Fibroblast of the conjunctiva (primary cell): ENCODE data around the gene PPP1R3C.
A peak's percentile ranks its signal among the peaks of the same experiment; 100 is the strongest.

Experiments
- DNase-seq: peaks from one replicate; pipeline ENCODE4 v3.0.0-alpha.2; 2010; ENCODE audit warnings: low read depth

Gene PPP1R3C

DNA sequence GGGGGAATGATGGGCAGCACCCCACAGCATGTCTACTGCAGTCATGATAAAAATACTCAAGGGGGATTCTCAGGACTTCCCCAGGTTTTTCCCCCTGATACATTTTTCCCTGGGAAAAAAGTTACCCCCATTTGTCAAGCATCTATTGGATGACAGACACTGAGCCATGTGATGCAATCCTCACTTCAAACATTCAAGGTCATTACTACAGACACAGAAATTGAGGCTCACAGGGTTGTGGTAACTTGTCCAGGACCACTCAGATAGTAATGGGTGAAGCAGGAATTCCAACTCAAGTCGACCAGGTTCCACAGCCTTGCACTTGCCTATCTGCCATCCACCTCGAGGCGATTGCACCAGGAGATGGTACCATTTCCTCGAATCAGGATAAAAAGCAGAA lies 31.7 kb downstream of the PPP1R3C start:
- no peak for DNase-seq

DNA sequence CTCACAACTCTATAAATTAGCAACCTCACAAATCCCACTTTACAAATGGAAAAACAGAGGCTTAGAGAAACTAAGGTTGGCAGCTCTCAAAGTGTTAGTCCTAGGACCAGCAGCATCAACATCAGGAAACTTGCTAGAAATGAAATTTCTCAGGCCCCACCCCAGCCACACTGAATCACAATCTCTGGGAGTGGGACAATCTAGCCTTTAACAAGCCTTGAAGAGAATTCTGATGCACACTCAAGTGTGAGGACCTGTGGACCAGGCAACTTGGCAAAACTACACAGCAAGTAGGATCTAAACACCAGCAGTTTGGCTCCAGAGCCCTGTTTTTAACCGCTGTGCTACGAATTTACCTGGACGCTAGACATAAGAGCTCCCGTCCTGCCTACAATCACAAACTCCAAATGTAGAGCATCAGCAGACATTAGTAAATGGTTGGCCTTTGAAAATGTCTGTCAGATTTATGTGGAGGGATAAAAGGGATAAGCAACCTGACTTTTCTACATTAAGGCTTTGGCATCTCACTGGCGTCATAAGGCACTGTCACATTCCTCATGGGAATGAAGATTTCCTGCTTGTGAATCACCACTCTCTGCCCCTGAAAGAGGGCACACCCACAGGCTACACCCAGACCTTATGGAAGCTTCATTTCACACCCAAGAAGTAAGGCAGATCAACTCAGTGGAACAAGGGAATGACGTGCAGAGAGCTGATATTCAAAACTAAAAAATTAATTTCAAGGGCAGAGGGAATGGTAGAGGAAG lies 34.5 kb downstream of the PPP1R3C start:
- DNase-seq = no peak

DNA sequence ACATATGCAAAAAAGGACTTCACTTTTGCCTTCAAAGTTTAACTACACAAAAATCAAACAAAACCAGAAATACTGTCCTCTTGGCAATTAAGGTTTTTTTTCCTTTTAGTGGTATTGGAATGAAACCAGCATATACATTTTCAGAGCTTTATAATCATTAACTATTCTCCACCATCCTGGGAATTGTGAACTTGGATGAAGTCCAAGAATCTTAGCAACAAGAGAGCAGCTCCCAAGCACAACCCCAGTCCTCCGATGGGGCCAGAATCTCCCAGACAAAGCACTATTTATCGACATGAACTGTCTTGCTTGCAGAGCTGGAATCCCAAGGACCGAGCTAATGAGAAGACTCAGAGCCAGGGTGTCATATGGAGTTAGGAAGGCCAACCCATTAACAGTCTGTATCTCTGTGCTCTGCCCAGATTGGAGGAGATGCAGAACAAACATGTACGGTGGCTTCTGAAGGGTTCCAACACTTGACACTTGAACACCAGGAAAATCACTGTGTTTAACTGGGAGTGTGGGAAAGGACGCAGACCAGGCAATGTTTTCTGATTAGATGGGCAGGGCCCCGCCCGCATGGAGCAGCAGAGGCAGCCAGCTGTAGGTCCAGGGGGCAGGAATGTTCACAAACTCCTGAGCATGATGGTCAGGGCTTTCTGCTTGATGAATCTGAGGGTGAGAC lies 35.5 kb downstream of the PPP1R3C start:
- no peak for DNase-seq

DNA sequence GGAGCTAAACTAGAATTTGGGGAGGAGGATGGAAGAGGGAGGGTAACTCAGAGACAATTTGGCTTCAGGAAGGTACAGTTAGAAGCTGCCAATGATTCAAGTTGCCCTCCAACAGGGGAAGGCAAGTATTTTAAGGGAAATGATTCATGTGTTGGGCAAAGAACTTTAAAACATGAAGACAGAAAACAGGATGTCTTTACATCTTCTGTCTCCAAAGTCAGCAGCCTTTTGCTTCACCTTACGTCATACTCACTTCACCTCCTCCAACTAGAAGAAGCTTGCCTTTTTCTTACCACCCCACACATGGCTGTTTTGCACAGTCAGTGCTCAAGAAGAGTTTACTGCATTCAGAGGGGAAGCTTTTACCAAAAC lies 36.1 kb downstream of the PPP1R3C start:
- DNase-seq = peak; percentile 88

DNA sequence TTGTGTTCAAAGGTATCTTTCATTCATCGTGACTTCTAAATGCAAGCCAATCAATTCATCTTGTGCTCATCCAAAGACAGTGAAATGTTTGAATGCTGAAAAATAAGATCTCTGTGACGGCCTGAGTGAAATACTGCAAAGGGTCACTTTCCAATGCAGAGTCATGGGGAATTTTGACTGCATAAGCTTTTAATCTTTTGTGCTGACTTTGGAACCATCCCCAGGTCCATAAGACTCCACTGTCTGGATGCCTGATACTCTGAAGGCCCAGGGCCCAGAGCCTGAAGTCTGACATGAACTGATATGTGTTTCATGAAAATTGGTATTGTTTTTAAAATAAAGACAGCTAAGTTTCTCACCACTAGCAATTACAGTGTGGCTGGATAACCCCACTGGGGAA lies 39.0 kb downstream of the PPP1R3C start:
- DNase-seq = no peak

DNA sequence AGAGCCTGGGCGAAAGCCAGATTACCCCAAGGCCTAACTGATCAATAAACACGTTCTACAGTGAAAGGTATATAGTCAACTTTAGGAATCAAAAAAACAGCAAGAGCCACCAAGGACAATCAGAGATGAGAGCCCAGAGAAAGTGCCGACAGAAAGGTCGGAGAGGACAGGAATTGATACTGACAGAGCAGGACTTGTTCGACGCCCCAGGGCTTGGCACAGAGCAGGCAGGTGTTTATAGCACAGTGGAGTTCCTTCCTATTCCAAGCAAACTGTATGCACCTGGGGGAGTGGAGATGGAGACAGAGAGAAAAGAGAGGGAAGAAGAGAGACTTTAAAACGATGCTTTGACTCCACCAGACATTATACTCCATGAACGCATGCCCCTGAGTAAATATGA lies 39.5 kb downstream of the PPP1R3C start:
- no peak for DNase-seq

DNA sequence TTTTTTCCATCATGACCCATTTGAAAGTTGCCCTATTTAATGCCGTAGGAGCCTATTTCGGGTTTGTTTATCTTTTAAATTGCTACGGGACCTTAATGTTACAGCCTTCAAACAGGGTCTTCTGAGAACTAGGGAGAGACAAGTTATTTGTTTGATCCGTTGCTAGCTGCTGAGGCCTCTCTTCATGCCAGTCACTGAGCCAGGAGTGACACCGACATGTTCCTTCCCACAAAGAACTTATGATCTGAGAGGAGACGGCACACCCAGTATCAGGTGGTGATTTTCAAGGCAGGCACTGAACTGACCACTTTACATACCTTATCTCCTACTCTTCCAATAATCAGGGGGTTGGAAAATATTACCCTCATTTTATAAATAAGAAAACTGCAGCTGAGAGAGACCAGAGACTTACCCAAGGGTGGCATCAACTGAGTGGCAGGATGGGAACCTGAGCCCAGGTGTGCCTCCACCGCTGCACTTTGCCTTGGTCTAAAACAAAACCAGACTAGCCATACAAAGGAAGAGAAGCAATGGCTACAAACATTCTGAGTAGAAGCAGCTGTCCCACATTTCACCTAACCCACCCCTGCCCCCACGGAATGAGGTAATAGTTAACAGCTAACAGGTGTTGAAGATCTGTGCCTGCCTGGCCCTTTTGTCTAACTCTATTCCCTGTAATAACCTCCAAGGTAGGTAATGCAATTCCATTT lies 40.5 kb downstream of the PPP1R3C start:
- DNase-seq = no peak

DNA sequence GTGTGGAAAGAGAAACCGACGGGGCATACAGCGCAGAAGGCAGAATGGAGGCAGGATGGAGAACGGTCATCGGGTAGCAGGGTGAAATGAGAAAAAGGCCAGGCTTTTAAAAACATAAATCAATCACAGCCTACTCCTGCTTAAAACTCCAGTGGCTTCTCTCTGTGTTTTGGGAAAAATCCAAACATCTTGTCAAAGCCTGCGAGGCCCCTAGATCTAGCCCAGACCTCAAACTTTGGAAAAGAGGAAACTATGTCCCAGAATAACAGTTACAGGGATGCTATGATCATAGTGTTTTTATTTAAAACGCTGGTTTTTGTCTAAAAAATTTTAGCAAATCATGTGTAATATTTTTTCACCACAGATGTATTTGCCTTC lies 41.1 kb downstream of the PPP1R3C start:
- no peak for DNase-seq

DNA sequence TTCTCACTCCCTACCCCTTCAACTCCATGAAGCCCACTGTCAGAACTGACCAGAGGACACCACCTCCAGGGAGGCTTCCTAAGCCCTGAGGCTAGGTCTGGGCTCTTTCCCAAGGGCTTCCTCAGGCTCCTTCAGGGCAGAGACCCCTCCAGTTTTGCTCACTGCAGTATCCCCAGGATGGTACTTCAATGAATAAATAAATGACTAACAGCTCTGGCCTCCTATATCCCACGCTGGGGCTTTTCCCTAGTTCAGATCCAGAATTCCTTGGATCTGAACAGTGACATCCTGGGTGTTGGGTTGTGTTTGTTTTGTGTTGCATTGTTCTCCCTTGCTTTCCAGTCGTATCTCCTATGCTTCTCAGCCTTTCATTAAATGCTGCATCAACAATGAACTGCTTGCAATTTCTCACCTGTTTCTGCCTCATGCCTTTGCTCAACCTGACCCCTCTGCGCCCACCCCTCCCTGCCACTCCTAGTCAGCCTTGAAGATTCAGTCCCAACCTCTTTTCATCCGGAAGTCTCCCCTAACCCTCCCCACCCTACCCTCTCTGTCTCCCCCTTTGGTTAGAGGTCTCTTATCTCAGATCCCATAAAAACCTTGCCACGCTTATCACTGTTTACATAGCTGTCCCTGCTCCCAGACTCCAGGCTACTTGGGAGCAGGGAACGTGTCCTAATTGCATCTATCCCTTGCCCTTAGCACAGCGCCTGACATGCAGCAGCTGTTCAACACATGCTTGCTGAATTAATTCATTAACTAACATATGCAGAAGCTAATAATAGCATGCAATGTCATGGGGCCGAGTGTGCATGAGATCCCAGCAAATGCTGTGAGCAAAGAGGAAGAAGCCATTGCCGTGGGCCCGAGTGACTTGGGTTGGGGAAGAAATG lies 41.7 kb downstream of the PPP1R3C start:
- DNase-seq = no peak

DNA sequence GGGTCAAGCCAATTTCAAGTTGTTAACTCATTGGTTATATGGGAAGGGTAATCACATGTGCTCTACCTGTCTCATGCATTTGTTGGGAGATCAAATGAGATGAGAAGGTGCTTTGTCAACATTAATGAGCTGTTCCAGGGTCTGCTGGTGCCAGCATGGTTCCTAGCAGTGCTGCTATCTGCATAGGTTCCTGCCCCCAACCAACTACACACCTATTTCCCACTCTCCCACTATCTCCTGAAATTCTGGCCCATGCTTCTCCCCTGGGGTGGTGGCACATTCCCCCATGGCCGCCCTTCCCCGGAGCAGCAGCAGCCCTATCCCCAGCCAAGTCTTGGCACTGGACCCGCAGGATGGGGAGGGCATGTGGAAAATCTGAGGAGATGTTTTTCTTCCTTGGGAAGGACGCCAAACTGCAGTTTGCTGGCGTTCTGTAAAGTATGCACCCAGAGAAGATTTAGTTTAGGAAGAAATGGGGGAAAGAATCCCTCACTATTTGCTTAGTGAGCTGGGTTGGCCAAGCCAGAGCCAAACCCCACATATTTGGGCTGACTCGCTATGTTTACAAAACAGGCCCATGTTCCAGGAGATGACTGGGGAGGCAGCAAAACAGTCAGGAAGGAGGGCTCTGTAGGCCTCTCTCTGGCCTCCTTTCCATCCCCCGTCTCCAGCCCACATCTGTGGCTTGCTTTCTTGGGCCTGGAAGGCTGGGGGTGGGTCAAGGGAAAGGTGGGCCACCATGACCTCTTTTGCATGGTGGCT lies 42.5 kb downstream of the PPP1R3C start:
- peak; percentile 93 for DNase-seq

DNA sequence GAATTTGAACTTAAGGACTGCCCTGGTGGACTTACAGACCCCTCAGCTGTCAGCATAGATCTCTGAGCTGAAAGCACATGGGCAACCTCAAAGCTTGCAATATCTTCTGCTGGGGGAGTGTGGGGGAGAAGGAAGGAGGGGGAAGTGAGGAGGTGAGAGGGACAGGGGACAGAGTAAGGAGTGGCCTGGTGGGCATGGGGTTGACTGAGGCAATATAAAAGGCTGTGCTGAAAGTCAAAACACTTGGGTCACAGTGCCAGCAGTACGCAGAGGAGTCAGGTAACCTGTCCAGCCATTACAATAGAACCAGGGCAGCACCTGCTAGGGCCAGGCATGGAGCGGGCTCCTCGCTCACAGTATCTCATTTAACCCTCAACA lies 43.2 kb downstream of the PPP1R3C start:
- DNase-seq = no peak

DNA sequence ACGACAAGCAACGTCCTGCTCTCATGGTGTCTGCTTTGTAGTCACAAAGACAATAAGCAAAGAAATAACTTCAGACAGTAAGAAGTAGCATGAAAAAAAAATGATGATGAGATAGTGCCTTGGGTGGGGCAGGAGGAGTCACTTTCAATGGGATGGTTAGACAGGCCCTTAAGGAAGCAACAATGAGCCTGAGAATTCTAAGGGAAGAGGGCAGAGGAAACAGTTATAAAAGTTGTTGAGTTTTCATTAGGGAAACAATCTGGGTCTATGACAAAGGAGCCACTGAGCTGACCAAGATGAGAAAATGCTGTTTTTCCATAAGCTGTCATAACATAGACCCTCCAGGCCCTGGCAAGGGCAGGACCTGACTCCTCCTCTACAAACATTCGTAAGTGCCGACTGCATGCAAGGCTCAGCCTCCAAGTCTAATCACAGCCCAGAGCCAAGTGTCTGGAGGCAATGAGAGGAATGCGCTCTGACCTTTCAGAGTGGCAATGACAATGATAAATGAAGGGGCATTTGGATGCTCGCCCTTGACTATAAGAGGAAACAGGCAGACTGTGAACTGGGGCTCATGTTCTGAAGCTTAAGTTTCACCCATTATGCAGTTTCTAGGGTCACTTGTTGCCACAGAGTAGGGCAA lies 43.7 kb downstream of the PPP1R3C start:
- DNase-seq = no peak

DNA sequence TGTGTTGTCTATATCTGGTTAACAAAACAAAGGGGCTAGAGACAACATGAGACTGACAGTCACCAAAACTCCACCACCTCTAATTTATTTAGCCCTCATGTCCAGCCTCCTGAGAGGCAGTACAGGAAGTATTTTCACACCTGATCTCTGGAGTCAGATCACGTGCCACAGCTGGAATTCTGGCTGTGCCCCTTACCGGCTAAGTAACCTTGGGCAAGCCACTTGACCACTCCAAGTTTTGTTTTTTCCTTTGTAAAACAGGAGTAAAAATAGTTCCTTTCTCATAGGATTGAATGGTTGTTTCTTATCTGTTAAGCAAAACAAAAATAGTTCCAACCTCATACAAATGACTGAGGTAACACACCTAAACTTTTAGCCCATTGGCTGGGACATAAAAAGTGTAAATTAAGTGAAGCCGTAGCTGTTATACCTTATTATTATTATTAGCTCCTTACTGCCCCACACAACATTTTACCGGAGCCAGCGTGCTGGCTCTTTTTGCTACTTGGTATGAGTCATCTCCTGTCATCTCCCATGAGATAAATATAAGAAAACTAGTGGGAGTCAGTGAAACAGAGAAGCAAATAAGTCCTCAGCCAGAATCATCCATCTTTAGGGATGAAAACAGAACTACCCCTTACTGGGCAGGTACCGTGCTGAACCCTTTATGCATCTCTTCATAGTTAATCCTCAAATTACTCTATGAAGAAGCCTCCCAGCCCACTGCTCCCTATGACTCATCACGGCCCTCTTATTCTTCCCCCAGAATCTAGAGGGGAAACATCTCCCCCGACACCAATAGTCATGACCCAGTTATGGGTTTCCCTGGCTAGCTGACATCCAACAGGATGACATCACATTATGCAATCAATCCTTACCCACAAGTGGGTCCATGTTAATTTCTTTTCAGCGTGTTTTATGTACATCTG lies 44.9 kb downstream of the PPP1R3C start:
- peak; percentile 50 for DNase-seq

DNA sequence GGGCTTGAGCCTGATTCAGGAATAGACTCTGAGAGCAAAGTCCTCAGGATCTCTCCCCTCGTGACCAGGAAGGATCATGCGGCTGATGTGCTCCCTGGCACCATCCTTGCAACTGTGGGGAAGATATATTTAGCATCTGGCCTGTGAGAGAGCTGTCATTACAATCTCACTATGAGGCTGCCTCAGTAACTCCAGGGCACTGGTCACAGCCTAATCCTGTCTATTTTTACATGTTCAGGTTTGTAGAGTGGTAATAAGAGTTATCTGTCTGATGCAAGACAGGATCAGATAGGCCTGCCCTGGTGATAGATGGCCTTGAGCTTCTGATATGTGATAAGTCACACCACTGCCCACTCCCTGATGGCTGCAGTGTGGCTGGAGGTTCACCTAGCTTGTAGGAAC lies 50.7 kb downstream of the PPP1R3C start:
- DNase-seq = no peak

DNA sequence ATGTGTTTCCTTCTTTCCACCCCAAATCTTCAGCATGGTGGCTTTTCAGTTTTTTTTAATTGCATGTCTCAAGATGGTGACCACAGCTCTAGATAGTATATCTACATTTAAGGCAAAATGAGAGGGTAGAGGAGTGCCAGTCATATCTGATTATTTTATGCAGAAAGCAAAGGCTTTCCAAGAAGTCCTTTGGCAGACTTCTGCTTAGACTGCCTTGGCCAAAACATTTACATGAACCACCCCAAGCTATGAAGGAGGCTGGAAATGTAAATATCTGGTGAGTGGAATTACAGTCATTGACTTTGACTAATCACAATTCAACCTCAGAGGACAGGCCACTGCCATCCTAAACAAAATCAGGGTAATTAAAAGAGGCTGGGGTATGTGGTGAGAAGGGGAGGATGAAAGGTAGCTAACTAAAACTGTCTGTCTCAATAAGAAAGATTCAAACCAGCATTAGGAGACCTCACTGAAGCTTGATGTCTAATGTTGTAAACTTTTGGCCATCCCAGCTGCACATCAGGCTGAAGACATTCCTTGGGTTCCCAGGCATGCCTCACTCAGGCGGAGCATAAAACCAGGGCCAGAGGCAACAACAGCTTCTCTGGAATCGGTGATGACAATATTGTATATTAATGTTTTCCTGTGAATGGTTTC lies 53.4 kb downstream of the PPP1R3C start:
- DNase-seq = no peak
